OCI-LY1 (cell line): ENCODE results near the gene EML6.

ENCODE experiments used
- CTCF ChIP-seq: fragments of 200-600 bp; sonication (generic), shearing (Covaris generic); IDR thresholded peaks from 2 replicates; pipeline ENCODE4 v1.5.1; 2017; ENCODE audit warnings: mild to moderate bottlenecking, antibody characterized with exemption, low read length, moderate library complexity, mixed read lengths
- EZH2 ChIP-seq: fragments of 200-600 bp; sonication (generic), shearing (Covaris generic); IDR thresholded peaks from 2 replicates; pipeline ENCODE4 v1.8.0; 2017; ENCODE audit warnings: borderline replicate concordance, mixed run types, mild to moderate bottlenecking, antibody characterized with exemption, low read length, moderate library complexity, mixed read lengths

- TF ChIP-seq CTCF (no peak), EZH2 (no peak)
These were observed 47.2 kb downstream of the EML6 start for GRCh38 chr2:54770676-54771075.
